ENCODE measurements around the gene TUBB4B. TPM values are rescaled to one million over a fixed set of nuclear protein-coding genes. Genes with fewer than 3 reads are reported as not detected.

The TUBB4B gene
- total RNA-seq, 3 donors from 2014 or later (not counting 1 experiment from before 2014, with no cell fraction given): 84.4 to 121 (median 93.9) TPM

DNA sequence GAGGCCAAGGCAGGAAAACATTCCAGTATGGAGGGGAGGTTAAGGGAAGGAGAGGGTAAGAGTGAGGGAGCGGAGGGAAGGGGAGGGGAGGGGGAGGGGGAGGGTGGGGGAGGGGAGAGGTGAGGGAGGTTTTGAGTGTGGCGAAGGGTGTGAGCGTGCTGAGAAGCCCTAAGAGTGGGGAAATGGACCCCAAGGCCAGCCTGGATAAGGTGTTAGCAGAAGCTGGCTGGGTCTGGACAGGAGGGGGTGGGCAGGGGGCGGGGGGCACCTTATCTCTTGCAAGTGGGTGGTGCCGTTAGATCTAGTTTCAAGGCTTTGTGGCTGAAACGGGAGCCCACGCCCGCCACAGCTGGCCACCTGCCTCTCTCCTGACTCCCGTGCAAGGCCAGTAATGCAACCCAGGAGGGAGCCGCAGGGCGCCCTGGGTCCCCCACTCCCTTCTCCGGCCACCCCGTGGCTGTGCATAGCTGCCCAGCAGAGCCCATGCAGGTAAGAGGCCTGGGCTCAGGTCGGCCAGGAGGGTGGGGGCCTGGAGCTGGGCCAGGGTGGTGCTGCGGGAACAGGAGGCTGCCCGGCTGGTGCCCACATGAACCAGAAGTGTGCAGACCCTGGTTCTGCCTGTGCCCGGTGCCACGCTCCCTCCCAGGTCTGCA is 13.1 kb upstream of the TUBB4B start:
- WGBS (ENCODE audit: insufficient coverage): 48% methylated on average over 17 of the region's 18 CpGs
- ATAC-seq (no peak), DNase-seq (no peak)
- no peak overlapping the region for H3K4me3 ChIP-seq (ENCODE audit: low read length)
- no peaks in the 10 kb centered on the region for H3K9me3 Mint-ChIP-seq
- H3K27me3 Mint-ChIP-seq (ENCODE audit: low read depth in 2 of 2): peaks cover 0 to 3% of the 10 kb centered on the region in 2 donors
- H3K36me3 ChIP-seq (ENCODE audit: control insufficient read depth, insufficient read depth, low read length): no peaks in the 10 kb centered on the region
- no peak overlapping the region for H3K27ac Mint-ChIP-seq
- H3K36me3 Mint-ChIP-seq: no peaks in the 10 kb centered on the region
- H3K4me1 Mint-ChIP-seq: peaks cover 5 to 8% of the 10 kb centered on the region in 2 donors
- no peaks in the 10 kb centered on the region for H3K9me3 ChIP-seq (ENCODE audit: control insufficient read depth, insufficient read depth, low read length)
- no peak overlapping the region for H3K4me3 Mint-ChIP-seq
- H3K27me3 ChIP-seq (ENCODE audit: control insufficient read depth, insufficient read depth, low read length): peaks cover 9% of the 10 kb centered on the region
- TF ChIP-seq, protein P1, sequence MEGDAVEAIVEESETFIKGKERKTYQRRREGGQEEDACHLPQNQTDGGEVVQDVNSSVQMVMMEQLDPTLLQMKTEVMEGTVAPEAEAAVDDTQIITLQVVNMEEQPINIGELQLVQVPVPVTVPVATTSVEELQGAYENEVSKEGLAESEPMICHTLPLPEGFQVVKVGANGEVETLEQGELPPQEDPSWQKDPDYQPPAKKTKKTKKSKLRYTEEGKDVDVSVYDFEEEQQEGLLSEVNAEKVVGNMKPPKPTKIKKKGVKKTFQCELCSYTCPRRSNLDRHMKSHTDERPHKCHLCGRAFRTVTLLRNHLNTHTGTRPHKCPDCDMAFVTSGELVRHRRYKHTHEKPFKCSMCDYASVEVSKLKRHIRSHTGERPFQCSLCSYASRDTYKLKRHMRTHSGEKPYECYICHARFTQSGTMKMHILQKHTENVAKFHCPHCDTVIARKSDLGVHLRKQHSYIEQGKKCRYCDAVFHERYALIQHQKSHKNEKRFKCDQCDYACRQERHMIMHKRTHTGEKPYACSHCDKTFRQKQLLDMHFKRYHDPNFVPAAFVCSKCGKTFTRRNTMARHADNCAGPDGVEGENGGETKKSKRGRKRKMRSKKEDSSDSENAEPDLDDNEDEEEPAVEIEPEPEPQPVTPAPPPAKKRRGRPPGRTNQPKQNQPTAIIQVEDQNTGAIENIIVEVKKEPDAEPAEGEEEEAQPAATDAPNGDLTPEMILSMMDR (IDR thresholded peaks at IDR 0.05): no peak
- intact Hi-C loops (cut with micrococcal nuclease): loop anchor here (5.0 kb wide), 2 partner anchors 111 to 181 kb away; partner anchors contain the start of gene NPDC1
- no peak overlapping the region for H3K27ac ChIP-seq (ENCODE audit: low read length)
- H3K4me1 ChIP-seq (ENCODE audit: control insufficient read depth, insufficient read depth, low read length): peaks cover 23% of the 10 kb centered on the region

GRCh38 chr9:137228506-137228967 is 12.6 kb upstream of the TUBB4B start:
- TF ChIP-seq, protein P1 (IDR thresholded peaks at IDR 0.05): no peak
- no peak overlapping the region for H3K27ac ChIP-seq (ENCODE audit: low read length)
- Mint-ChIP-seq H3K4me1 (peaks cover 5% of the 10 kb centered on the region in 2 donors), H3K36me3 (no peaks in the 10 kb centered on the region), H3K27ac (no peak overlapping the region), H3K27me3 (ENCODE audit: low read depth in 2 of 2) (peaks cover 0 to 3% of the 10 kb centered on the region in 2 donors), H3K9me3 (no peaks in the 10 kb centered on the region), H3K4me3 (no peak overlapping the region)
- ATAC-seq (no peak), DNase-seq (no peak)
- H3K4me3 ChIP-seq (ENCODE audit: low read length): no peak overlapping the region
- no peaks in the 10 kb centered on the region for H3K9me3 ChIP-seq (ENCODE audit: control insufficient read depth, insufficient read depth, low read length)
- H3K4me1 ChIP-seq (ENCODE audit: control insufficient read depth, insufficient read depth, low read length): peaks cover 21% of the 10 kb centered on the region
- H3K36me3 ChIP-seq (ENCODE audit: control insufficient read depth, insufficient read depth, low read length): no peaks in the 10 kb centered on the region
- intact Hi-C loops (cut with micrococcal nuclease): loop anchor here (5.0 kb wide), 2 partner anchors 111 to 181 kb away; partner anchors contain the start of gene NPDC1
- WGBS (ENCODE audit: insufficient coverage): 74% methylated on average over 29 of the region's 29 CpGs
- peaks cover 9% of the 10 kb centered on the region for H3K27me3 ChIP-seq (ENCODE audit: control insufficient read depth, insufficient read depth, low read length)

DNA sequence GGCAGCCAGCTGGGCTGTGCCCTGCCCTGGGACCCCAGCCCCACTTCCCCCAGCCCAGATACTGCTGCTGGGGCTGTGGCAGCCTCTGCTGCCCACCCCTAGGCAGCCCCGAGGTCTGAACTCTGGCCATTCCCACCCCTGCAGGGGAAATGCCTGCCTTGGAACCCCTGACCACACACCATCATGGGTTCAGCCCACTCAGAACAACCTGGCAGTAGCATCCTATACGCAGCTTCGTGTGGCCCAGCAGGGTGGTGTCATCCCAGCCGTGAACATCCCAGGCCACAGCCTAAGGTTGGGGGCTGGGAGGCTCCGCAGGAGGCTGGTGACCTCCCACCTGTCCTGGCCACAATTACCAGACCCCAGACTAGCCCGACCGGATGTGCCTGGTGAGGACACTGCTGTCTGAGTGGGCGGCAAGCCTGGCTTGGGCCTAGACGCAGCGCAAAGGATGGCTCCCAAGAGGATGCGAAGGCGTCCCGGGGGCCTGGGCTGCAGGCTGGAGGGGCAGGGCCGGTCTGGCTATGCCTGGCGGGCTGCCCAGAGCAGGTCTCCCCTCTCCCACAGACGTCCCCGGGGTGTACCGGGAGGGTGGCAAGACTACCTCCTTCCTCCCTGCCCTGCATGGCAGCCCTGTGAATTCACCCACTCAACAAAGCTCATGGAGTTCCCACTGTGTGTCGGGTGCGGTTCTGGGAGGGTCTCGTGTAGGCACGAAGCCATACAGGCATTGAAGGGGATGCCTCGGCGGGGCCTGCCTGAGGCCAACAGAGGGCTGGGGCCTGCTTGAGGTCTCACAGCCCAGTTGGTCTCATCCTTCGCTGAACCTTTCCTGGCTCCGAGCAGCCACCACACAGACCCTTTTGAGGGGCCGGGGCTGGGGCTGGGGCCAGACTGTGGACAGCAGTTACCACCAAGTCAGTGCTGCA is 11.9 kb upstream of the TUBB4B start:
- peaks cover 16% of the 10 kb centered on the region for H3K4me1 ChIP-seq (ENCODE audit: control insufficient read depth, insufficient read depth, low read length)
- ATAC-seq (no peak), DNase-seq (no peak)
- H3K9me3 Mint-ChIP-seq: no peaks in the 10 kb centered on the region
- TF ChIP-seq, protein P1 (IDR thresholded peaks at IDR 0.05): no peak
- no peaks in the 10 kb centered on the region for H3K36me3 ChIP-seq (ENCODE audit: control insufficient read depth, insufficient read depth, low read length)
- no peak overlapping the region for H3K27ac Mint-ChIP-seq
- peaks cover 5% of the 10 kb centered on the region in 2 donors for H3K4me1 Mint-ChIP-seq
- H3K36me3 Mint-ChIP-seq: no peaks in the 10 kb centered on the region
- H3K4me3 ChIP-seq (ENCODE audit: low read length): no peak overlapping the region
- no peak overlapping the region for H3K27ac ChIP-seq (ENCODE audit: low read length)
- no peaks in the 10 kb centered on the region for H3K9me3 ChIP-seq (ENCODE audit: control insufficient read depth, insufficient read depth, low read length)
- WGBS (ENCODE audit: insufficient coverage): 71% methylated on average over 27 of the region's 27 CpGs
- H3K4me3 Mint-ChIP-seq: no peak overlapping the region
- peaks cover 0 to 3% of the 10 kb centered on the region in 2 donors for H3K27me3 Mint-ChIP-seq (ENCODE audit: low read depth in 2 of 2)
- peaks cover 9% of the 10 kb centered on the region for H3K27me3 ChIP-seq (ENCODE audit: control insufficient read depth, insufficient read depth, low read length)
- intact Hi-C loops (cut with micrococcal nuclease): loop anchor here (5.0 kb wide), 2 partner anchors 112 to 182 kb away; partner anchors contain the start of gene NPDC1

Data from natural killer cell (primary cell).